Right hindlimb (tissue), 1 donor: Measurements from ENCODE around the gene IAH1.

ENCODE experiments used
- DNase-seq: peaks from one replicate; pipeline ENCODE4 v3.0.0-alpha.2; 2018

Gene IAH1

GRCh38 chr2:9533663-9534062 is 59.3 kb downstream of the IAH1 start:
- no peak for DNase-seq

GRCh38 chr2:9535177-9535576 is 60.8 kb downstream of the IAH1 start:
- no peak for DNase-seq

GRCh38 chr2:9536504-9536903 is 62.2 kb downstream of the IAH1 start:
- DNase-seq = no peak

- no peak for DNase-seq
Measured at GRCh38 chr2:9538000-9538507, 63.7 kb downstream of the IAH1 start.
